Measurements from ENCODE around the gene MVB12B.

DNA sequence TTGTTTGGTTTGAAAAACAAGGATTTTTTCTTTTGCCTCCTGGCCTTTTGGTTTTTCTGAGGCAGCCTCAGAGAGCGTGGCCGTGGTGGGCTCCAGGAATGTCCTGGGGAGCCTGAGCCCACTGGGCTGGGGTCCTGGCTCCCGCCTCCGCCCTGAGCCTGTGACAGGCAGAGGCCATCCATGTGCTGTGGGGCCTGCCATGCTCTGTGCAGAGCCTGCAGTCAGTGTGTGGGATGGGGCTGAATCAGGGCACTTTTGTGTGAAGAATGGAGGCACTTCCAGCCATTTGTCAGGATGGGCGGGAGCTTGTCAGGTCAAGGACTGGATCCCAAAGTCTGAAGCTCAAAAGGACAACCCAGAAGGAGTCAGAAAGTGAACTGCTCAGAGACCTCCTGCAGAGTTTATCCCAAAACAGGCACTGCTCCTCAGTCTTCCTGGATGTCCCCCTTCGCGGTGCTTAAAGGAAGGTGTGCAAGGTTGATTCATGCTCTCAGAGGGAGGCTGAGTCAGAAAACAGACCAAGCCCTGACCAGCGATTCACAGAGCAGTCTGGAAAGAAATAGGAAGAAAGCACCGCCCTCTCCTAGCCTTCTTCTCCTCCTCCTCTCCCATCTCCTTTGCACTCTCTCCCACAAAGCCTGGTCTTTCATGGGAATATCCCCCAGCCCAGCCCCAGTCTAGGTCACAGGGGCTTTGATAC lies 53.2 kb downstream of the MVB12B start:
- TF ChIP-seq REST (IDR thresholded peaks at IDR 0.05; ENCODE audit: borderline replicate concordance) (no peak), RAD21 (conservative IDR thresholded peaks at IDR 0.05) (no peak), POLR2AphosphoS5 (IDR thresholded peaks at IDR 0.05) (no peak), MXI1 (conservative IDR thresholded peaks at IDR 0.05; ENCODE audit: poor library complexity, severe bottlenecking) (no peak), EP300 (conservative IDR thresholded peaks at IDR 0.05; ENCODE audit: poor library complexity, severe bottlenecking) (no peak), TAF1 (IDR thresholded peaks at IDR 0.05; ENCODE audit: low read depth) (no peak), EZH2 (IDR thresholded peaks at IDR 0.05; ENCODE audit: borderline replicate concordance, insufficient read depth, low read length, poor library complexity, severe bottlenecking) (no peak), SMC3 (conservative IDR thresholded peaks at IDR 0.05; ENCODE audit: poor library complexity) (no peak)
- TF ChIP-seq, protein P1, sequence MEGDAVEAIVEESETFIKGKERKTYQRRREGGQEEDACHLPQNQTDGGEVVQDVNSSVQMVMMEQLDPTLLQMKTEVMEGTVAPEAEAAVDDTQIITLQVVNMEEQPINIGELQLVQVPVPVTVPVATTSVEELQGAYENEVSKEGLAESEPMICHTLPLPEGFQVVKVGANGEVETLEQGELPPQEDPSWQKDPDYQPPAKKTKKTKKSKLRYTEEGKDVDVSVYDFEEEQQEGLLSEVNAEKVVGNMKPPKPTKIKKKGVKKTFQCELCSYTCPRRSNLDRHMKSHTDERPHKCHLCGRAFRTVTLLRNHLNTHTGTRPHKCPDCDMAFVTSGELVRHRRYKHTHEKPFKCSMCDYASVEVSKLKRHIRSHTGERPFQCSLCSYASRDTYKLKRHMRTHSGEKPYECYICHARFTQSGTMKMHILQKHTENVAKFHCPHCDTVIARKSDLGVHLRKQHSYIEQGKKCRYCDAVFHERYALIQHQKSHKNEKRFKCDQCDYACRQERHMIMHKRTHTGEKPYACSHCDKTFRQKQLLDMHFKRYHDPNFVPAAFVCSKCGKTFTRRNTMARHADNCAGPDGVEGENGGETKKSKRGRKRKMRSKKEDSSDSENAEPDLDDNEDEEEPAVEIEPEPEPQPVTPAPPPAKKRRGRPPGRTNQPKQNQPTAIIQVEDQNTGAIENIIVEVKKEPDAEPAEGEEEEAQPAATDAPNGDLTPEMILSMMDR (IDR thresholded peaks at IDR 0.05; ENCODE audit: poor library complexity, severe bottlenecking), result no peak
